ENCODE data around the gene HAO2. TPM values are rescaled to one million over a fixed set of nuclear protein-coding genes. Genes with fewer than 3 reads are reported as not detected.

The HAO2 gene
- not detected for total RNA-seq
- polyA plus RNA-seq (2013, experiment 1 of 2): not detected
- not detected for polyA plus RNA-seq (2013, experiment 2 of 2)
- long read RNA-seq, experiment 1: 0 reads
- long read RNA-seq, experiment 2: 0 reads
- long read RNA-seq, experiment 3: 0 reads
- long read RNA-seq, experiment 4: 0 reads

DNA sequence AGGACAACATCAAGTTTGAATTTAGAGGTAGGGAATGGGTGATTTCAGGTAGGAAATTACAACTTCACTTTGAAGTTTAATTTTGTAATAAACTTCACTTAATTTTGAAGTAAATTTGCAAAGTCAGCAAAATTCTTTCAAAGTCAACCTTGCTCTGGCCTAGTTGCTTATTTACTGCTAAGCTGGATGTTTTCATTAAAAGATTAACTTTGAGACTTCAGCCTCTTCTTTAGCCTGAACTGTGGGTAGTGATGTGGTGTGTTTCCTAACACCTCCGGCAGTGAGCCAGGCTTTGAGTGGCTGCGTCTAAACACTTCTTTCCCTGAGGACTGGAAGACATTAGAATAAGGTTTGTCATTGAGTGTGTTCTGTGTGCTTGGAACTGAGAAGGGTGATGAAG lies at the start of gene HAO2:
HAO2 (plus strand) TSS at position 232 of the 400 bp plus-strand sequence. CDS start 12,301 bp downstream, outside the sequence.
- Mint-ChIP-seq H3K4me1 (peaks cover 1% of the 10 kb centered on the region), H3K27me3 (ENCODE audit: insufficient read depth) (peaks cover 3% of the 10 kb centered on the region), H3K4me3 (no peak within 1 kb of the TSS), H3K9me3 (no peaks in the 10 kb centered on the region), H3K36me3 (ENCODE audit: low read depth) (no peaks in the 10 kb centered on the region), H3K27ac (no peak within 1 kb of the TSS)
- H3K36me3 ChIP-seq (ENCODE audit: control insufficient read depth, insufficient read depth, low read length): no peaks in the 10 kb centered on the region
- 93% methylated on average over 2 of the region's 2 CpGs; no CpG with 5 or more reads in 1 of the 2 experiments for WGBS, 2 experiments (ENCODE audit: insufficient coverage in 1 of 2, insufficient read length in 1 of 2)
- H3K4me3 ChIP-seq (ENCODE audit: low read length): no peak within 1 kb of the TSS
- no peaks in the 10 kb centered on the region for H3K9me3 ChIP-seq (ENCODE audit: control insufficient read depth, low read length)
- H3K9ac ChIP-seq (ENCODE audit: extremely low read depth, low read length, poor library complexity, severe bottlenecking): no peak within 1 kb of the TSS
- DNase-seq: no peak
- no peaks in the 10 kb centered on the region for H3K27me3 ChIP-seq (ENCODE audit: control insufficient read depth, insufficient read depth, low read length, poor library complexity, severe bottlenecking)
- no peak within 1 kb of the TSS for H3K27ac ChIP-seq (ENCODE audit: low read depth, low read length)
- TF ChIP-seq, protein P1, sequence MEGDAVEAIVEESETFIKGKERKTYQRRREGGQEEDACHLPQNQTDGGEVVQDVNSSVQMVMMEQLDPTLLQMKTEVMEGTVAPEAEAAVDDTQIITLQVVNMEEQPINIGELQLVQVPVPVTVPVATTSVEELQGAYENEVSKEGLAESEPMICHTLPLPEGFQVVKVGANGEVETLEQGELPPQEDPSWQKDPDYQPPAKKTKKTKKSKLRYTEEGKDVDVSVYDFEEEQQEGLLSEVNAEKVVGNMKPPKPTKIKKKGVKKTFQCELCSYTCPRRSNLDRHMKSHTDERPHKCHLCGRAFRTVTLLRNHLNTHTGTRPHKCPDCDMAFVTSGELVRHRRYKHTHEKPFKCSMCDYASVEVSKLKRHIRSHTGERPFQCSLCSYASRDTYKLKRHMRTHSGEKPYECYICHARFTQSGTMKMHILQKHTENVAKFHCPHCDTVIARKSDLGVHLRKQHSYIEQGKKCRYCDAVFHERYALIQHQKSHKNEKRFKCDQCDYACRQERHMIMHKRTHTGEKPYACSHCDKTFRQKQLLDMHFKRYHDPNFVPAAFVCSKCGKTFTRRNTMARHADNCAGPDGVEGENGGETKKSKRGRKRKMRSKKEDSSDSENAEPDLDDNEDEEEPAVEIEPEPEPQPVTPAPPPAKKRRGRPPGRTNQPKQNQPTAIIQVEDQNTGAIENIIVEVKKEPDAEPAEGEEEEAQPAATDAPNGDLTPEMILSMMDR (conservative IDR thresholded peaks at IDR 0.05): no peak
- no peaks in the 10 kb centered on the region for H3K4me1 ChIP-seq (ENCODE audit: control insufficient read depth, insufficient read depth, low read length)

DNA sequence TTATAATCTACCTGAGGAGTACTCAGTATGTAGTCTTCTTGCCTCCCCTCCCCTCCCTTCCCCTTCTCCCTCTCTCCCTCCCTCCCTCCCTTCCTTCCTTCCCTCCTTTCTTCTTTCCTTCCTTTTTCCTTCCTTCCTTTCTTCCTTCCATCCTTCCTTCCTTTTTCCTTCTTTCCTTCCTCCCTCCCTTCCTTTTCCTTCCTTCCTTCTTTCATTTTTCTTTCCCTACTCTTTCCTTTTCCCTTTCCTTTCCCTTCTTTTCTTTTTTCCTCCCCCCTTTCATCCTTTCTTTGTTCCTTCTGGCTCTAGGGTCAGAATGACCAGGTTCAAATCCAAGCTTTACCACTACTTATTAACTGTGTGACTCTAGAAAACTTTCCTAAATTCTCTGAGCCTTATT lies 48.5 kb upstream of the HAO2 start:
- H3K9me3 Mint-ChIP-seq: no peaks in the 10 kb centered on the region
- no peaks in the 10 kb centered on the region for H3K36me3 Mint-ChIP-seq (ENCODE audit: low read depth)
- no peak overlapping the region for H3K4me3 Mint-ChIP-seq
- Histone ChIP-seq H3K9me3 (ENCODE audit: control insufficient read depth, low read length) (no peaks in the 10 kb centered on the region), H3K9ac (ENCODE audit: extremely low read depth, low read length, poor library complexity, severe bottlenecking) (no peak overlapping the region), H3K36me3 (ENCODE audit: control insufficient read depth, insufficient read depth, low read length) (no peaks in the 10 kb centered on the region), H3K4me1 (ENCODE audit: control insufficient read depth, insufficient read depth, low read length) (peaks cover 6% of the 10 kb centered on the region), H3K27me3 (ENCODE audit: control insufficient read depth, insufficient read depth, low read length, poor library complexity, severe bottlenecking) (peaks cover 1% of the 10 kb centered on the region), H3K4me3 (ENCODE audit: low read length) (no peak overlapping the region), H3K27ac (ENCODE audit: low read depth, low read length) (no peak overlapping the region)
- no peak overlapping the region for H3K27ac Mint-ChIP-seq
- H3K27me3 Mint-ChIP-seq (ENCODE audit: insufficient read depth): no peaks in the 10 kb centered on the region
- TF ChIP-seq, protein P1 (conservative IDR thresholded peaks at IDR 0.05): no peak
- no peak for DNase-seq
- H3K4me1 Mint-ChIP-seq: peaks cover 25% of the 10 kb centered on the region

- H3K9me3 Mint-ChIP-seq: no peaks in the 10 kb centered on the region
- no peak overlapping the region for H3K9ac ChIP-seq (ENCODE audit: extremely low read depth, low read length, poor library complexity, severe bottlenecking)
- WGBS, 2 experiments (ENCODE audit: insufficient coverage in 1 of 2, insufficient read length in 1 of 2): 90 to 94% methylated on average over 5 of the region's 5 CpGs
- H3K4me3 ChIP-seq (ENCODE audit: low read length): no peak overlapping the region
- H3K27ac Mint-ChIP-seq: no peak overlapping the region
- H3K4me1 ChIP-seq (ENCODE audit: control insufficient read depth, insufficient read depth, low read length): peaks cover 10% of the 10 kb centered on the region
- no peaks in the 10 kb centered on the region for H3K36me3 Mint-ChIP-seq (ENCODE audit: low read depth)
- H3K27me3 Mint-ChIP-seq (ENCODE audit: insufficient read depth): peaks cover 12% of the 10 kb centered on the region
- H3K27ac ChIP-seq (ENCODE audit: low read depth, low read length): no peak overlapping the region
- TF ChIP-seq, protein P1 (conservative IDR thresholded peaks at IDR 0.05): no peak
- peaks cover 18% of the 10 kb centered on the region for H3K27me3 ChIP-seq (ENCODE audit: control insufficient read depth, insufficient read depth, low read length, poor library complexity, severe bottlenecking)
- no peaks in the 10 kb centered on the region for H3K9me3 ChIP-seq (ENCODE audit: control insufficient read depth, low read length)
- H3K4me1 Mint-ChIP-seq: peaks cover 33% of the 10 kb centered on the region
- no peak for DNase-seq
- no peak overlapping the region for H3K4me3 Mint-ChIP-seq
- H3K36me3 ChIP-seq (ENCODE audit: control insufficient read depth, insufficient read depth, low read length): no peaks in the 10 kb centered on the region
These were observed 46.7 kb upstream of the HAO2 start for GRCh38 chr1:119321666-119322419.

All from endodermal cell (in vitro differentiated cells).